ENCODE measurements around the gene LRRC8A.

The LRRC8A gene

GRCh38 chr9:128898382-128898781 lies 16.4 kb downstream of the LRRC8A start:
- DNase-seq (ENCODE audit: low spot score), result no peak
- H3K27ac ChIP-seq, result no peak overlapping the region

GRCh38 chr9:128898845-128899565 lies 17.1 kb downstream of the LRRC8A start:
- Histone ChIP-seq H3K27ac (no peak overlapping the region), H3K4me3 (no peak overlapping the region)
- DNase-seq (ENCODE audit: low spot score), result no peak
- no peak for TF ChIP-seq CTCF (IDR thresholded peaks at IDR 0.05)

More at GRCh38 chr9:128898382-128898781, 16.4 kb downstream of the LRRC8A start:
- no peak for TF ChIP-seq CTCF (IDR thresholded peaks at IDR 0.05)
- no peak overlapping the region for H3K4me3 ChIP-seq

GRCh38 chr9:128899566-128900322 lies 17.8 kb downstream of the LRRC8A start:
- Histone ChIP-seq H3K4me3 (no peak overlapping the region), H3K27ac (peak overlapping the region in 1 of 2 donors; percentile 25)
- DNase-seq (ENCODE audit: low spot score), result no peak
- no peak for TF ChIP-seq CTCF (IDR thresholded peaks at IDR 0.05)

GRCh38 chr9:128901379-128901778 lies 19.4 kb downstream of the LRRC8A start:
- no peak for TF ChIP-seq CTCF (IDR thresholded peaks at IDR 0.05)
- Histone ChIP-seq H3K27ac (peak overlapping the region; percentile 38 to 79), H3K4me3 (no peak overlapping the region)
- no peak for DNase-seq (ENCODE audit: low spot score)

GRCh38 chr9:128901822-128902221 lies 19.9 kb downstream of the LRRC8A start:
- no peak overlapping the region for H3K4me3 ChIP-seq
- H3K27ac ChIP-seq, result peak overlapping the region; percentile 38 to 79
- no peak for TF ChIP-seq CTCF (IDR thresholded peaks at IDR 0.05)
- DNase-seq (ENCODE audit: low spot score), result no peak

- no peak for DNase-seq (ENCODE audit: low spot score)
- H3K4me3 ChIP-seq, result no peak overlapping the region
- TF ChIP-seq CTCF (IDR thresholded peaks at IDR 0.05), result no peak
- peak overlapping the region; percentile 38 to 79 for H3K27ac ChIP-seq
Measured at GRCh38 chr9:128902351-128903078, 20.6 kb downstream of the LRRC8A start.
